ENCODE measurements around the gene CLASRP.

DNA sequence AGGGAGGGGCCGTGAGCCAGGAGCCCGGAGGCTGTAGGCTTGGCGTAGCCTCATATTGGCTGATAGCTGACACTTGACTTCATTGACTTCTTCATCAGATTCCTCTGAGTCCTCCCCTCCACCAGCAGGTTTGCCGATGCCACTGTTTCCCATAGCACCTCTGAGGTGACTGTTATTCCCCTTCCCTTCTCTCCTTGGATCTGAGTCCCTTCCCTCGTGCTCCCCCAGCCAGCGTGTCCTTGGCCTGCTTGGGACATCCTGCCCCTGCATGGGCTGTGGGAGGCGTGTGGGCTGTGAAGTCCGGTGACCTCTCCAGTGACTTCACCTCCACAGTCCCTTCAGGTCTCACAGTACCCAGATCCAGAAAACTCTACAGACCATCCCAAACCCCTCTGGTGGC is 63.0 kb downstream of the CLASRP start:
- TF ChIP-seq, protein P1, sequence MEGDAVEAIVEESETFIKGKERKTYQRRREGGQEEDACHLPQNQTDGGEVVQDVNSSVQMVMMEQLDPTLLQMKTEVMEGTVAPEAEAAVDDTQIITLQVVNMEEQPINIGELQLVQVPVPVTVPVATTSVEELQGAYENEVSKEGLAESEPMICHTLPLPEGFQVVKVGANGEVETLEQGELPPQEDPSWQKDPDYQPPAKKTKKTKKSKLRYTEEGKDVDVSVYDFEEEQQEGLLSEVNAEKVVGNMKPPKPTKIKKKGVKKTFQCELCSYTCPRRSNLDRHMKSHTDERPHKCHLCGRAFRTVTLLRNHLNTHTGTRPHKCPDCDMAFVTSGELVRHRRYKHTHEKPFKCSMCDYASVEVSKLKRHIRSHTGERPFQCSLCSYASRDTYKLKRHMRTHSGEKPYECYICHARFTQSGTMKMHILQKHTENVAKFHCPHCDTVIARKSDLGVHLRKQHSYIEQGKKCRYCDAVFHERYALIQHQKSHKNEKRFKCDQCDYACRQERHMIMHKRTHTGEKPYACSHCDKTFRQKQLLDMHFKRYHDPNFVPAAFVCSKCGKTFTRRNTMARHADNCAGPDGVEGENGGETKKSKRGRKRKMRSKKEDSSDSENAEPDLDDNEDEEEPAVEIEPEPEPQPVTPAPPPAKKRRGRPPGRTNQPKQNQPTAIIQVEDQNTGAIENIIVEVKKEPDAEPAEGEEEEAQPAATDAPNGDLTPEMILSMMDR (optimal IDR thresholded peaks at IDR 0.05 in 1 of 3, IDR thresholded peaks at IDR 0.05 in 1 of 3, conservative IDR thresholded peaks at IDR 0.05 in 1 of 3; ENCODE audit: extremely low read depth in 1 of 3, insufficient read depth in 2 of 3, low read length in 3 of 3) = no peak
- no peak for TF ChIP-seq EZH2 (IDR thresholded peaks at IDR 0.05; ENCODE audit: low read length)
